ENCODE data around the gene FOXP4. TPM values are rescaled to one million over a fixed set of nuclear protein-coding genes. Genes with fewer than 3 reads are reported as not detected.

The FOXP4 gene
- total RNA-seq, 1 donor = 3.3 TPM

GRCh38 chr6:41596807-41597206 is 50.6 kb downstream of the FOXP4 start:
- H3K4me1 ChIP-seq (ENCODE audit: insufficient read depth, low read length) = no peaks in the 10 kb centered on the region
- TF ChIP-seq CTCF (IDR thresholded peaks at IDR 0.05; ENCODE audit: extremely low read depth, low read depth, low read length) = no peak
- H4K20me1 ChIP-seq (ENCODE audit: insufficient read depth, low read length) = peaks cover 3% of the 10 kb centered on the region
- H3K79me2 ChIP-seq (ENCODE audit: insufficient read depth, low read length) = no peaks in the 10 kb centered on the region
- H3K36me3 ChIP-seq (ENCODE audit: insufficient read depth, low read length) = no peaks in the 10 kb centered on the region
- no peaks in the 10 kb centered on the region for H3K27me3 ChIP-seq (ENCODE audit: insufficient read depth, low read length)
- no peaks in the 10 kb centered on the region for H3K9me3 ChIP-seq (ENCODE audit: low read depth, low read length)
- no peak overlapping the region for H2AFZ ChIP-seq (ENCODE audit: low read length)
- no peak overlapping the region for H3K27ac ChIP-seq (ENCODE audit: low read depth, low read length)
- H3K4me3 ChIP-seq (ENCODE audit: insufficient read depth, low read length) = no peak overlapping the region
- H3K4me2 ChIP-seq (ENCODE audit: insufficient read depth, low read length) = no peak overlapping the region
- DNase-seq (ENCODE audit: insufficient read length, low spot score, missing footprints) = no peak

DNA sequence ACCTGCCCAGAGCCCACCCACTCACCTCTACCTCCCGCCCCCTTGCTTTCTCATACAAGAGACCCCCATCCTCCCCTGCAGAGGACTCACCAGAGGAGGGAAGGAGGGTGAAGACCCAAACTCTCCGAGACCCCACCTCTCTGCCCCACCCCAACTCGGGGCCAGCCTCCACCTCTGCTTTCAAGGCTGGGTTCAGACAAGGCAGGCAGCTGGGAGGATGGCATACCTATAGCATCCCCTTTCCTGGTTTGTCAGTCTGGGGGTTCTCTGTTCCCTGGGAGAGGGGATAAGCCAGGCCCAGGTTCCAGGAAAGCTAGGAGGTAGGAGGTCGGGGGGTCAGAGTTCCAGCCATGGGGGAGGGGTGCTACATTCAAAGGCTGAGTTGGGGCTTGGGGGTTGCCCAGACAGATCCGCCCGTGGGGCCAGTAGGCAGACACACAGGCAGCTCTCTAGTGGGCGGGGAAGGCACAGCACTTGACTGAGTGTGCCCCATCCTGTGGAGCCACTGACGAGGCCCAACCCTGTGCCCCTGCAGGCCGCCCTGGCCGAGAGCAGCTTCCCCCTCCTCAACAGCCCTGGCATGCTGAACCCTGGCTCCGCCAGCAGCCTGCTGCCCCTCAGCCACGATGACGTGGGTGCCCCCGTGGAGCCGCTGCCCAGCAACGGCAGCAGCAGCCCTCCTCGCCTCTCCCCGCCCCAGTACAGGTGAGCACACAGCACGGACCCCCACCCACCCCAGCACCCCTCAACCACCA is 51.2 kb downstream of the FOXP4 start:
- no peaks in the 10 kb centered on the region for H3K9me3 ChIP-seq (ENCODE audit: low read depth, low read length)
- H2AFZ ChIP-seq (ENCODE audit: low read length) = no peak overlapping the region
- no peak overlapping the region for H3K4me3 ChIP-seq (ENCODE audit: insufficient read depth, low read length)
- no peaks in the 10 kb centered on the region for H3K27me3 ChIP-seq (ENCODE audit: insufficient read depth, low read length)
- H3K4me2 ChIP-seq (ENCODE audit: insufficient read depth, low read length) = no peak overlapping the region
- TF ChIP-seq CTCF (IDR thresholded peaks at IDR 0.05; ENCODE audit: extremely low read depth, low read depth, low read length) = no peak
- H3K79me2 ChIP-seq (ENCODE audit: insufficient read depth, low read length) = no peaks in the 10 kb centered on the region
- H3K27ac ChIP-seq (ENCODE audit: low read depth, low read length) = no peak overlapping the region
- H3K4me1 ChIP-seq (ENCODE audit: insufficient read depth, low read length) = peaks cover under 1% of the 10 kb centered on the region
- peak; percentile 66 for DNase-seq (ENCODE audit: insufficient read length, low spot score, missing footprints)
- no peaks in the 10 kb centered on the region for H3K36me3 ChIP-seq (ENCODE audit: insufficient read depth, low read length)
- no peaks in the 10 kb centered on the region for H4K20me1 ChIP-seq (ENCODE audit: insufficient read depth, low read length)

DNA sequence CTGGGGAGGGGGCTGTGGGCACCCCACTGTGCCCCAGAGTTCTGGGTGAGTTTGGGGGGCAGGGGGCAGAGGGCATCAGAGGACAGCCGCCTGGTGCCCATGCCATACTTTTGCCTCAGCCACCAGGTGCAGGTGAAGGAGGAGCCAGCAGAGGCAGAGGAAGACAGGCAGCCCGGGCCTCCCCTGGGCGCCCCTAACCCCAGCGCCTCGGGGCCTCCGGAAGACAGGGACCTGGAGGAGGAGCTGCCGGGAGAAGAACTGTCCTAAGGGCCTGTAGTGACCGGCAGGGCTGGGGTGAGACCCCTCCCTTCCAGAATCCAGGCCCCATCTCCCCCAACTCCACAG is 52.5 kb downstream of the FOXP4 start:
- Histone ChIP-seq H2AFZ (ENCODE audit: low read length) (no peak overlapping the region), H3K27ac (ENCODE audit: low read depth, low read length) (no peak overlapping the region)
- TF ChIP-seq CTCF (IDR thresholded peaks at IDR 0.05; ENCODE audit: extremely low read depth, low read depth, low read length) = no peak

GRCh38 chr6:41599015-41599851 is 53.1 kb downstream of the FOXP4 start:
- no peaks in the 10 kb centered on the region for H3K27me3 ChIP-seq (ENCODE audit: insufficient read depth, low read length)
- peak; percentile 54 for DNase-seq (ENCODE audit: insufficient read length, low spot score, missing footprints)
- H3K36me3 ChIP-seq (ENCODE audit: insufficient read depth, low read length) = no peaks in the 10 kb centered on the region
- H3K4me3 ChIP-seq (ENCODE audit: insufficient read depth, low read length) = no peak overlapping the region
- no peak overlapping the region for H3K27ac ChIP-seq (ENCODE audit: low read depth, low read length)
- H3K79me2 ChIP-seq (ENCODE audit: insufficient read depth, low read length) = no peaks in the 10 kb centered on the region
- no peaks in the 10 kb centered on the region for H4K20me1 ChIP-seq (ENCODE audit: insufficient read depth, low read length)
- no peak overlapping the region for H2AFZ ChIP-seq (ENCODE audit: low read length)
- no peak overlapping the region for H3K4me2 ChIP-seq (ENCODE audit: insufficient read depth, low read length)
- TF ChIP-seq CTCF (IDR thresholded peaks at IDR 0.05; ENCODE audit: extremely low read depth, low read depth, low read length) = no peak
- peaks cover 6% of the 10 kb centered on the region for H3K4me1 ChIP-seq (ENCODE audit: insufficient read depth, low read length)
- H3K9me3 ChIP-seq (ENCODE audit: low read depth, low read length) = no peaks in the 10 kb centered on the region

More for the DNA sequence above, 52.5 kb downstream of the FOXP4 start:
- no peaks in the 10 kb centered on the region for H3K27me3 ChIP-seq (ENCODE audit: insufficient read depth, low read length)
- no peak overlapping the region for H3K4me3 ChIP-seq (ENCODE audit: insufficient read depth, low read length)
- no peaks in the 10 kb centered on the region for H3K9me3 ChIP-seq (ENCODE audit: low read depth, low read length)
- no peaks in the 10 kb centered on the region for H4K20me1 ChIP-seq (ENCODE audit: insufficient read depth, low read length)
- H3K4me1 ChIP-seq (ENCODE audit: insufficient read depth, low read length) = peaks cover 6% of the 10 kb centered on the region
- no peak overlapping the region for H3K4me2 ChIP-seq (ENCODE audit: insufficient read depth, low read length)
- no peaks in the 10 kb centered on the region for H3K79me2 ChIP-seq (ENCODE audit: insufficient read depth, low read length)
- H3K36me3 ChIP-seq (ENCODE audit: insufficient read depth, low read length) = no peaks in the 10 kb centered on the region
- DNase-seq (ENCODE audit: insufficient read length, low spot score, missing footprints) = peak; percentile 57
